OCI-LY1 (cell line): ENCODE data around the gene TNIP3.
A peak's percentile ranks its signal among the peaks of the same experiment; 100 is the strongest.

Experiments
- H2AFZ ChIP-seq: fragments of 200-600 bp; sonication (generic), shearing (Covaris generic); 2 replicates; pipeline ENCODE4 v1.6.0; 2014; ENCODE audit warnings: antibody characterized with exemption, mild to moderate bottlenecking, low read length
- H3F3A ChIP-seq: fragments of 200-600 bp; sonication (generic), shearing (Covaris generic); 2 replicates; pipeline ENCODE4 v1.6.0; 2014; ENCODE audit warnings: mild to moderate bottlenecking, antibody characterized with exemption, low read length, moderate library complexity; ENCODE audit not compliant: insufficient read depth
- H3K27ac ChIP-seq: fragments of 200-600 bp; sonication (generic); 2 replicates; pipeline ENCODE4 v1.5.1; 2014; ENCODE audit warnings: low read length, mixed run types, mild to moderate bottlenecking, low read depth; ENCODE audit not compliant: poor library complexity, severe bottlenecking
- H3K27me3 ChIP-seq: fragments of 200-600 bp; sonication (generic); 2 replicates; pipeline ENCODE4 v1.6.0; 2014; ENCODE audit warnings: antibody characterized with exemption, mild to moderate bottlenecking, low read length, moderate library complexity; ENCODE audit not compliant: insufficient read depth
- H3K36me3 ChIP-seq: fragments of 200-600 bp; sonication (generic); 2 replicates; pipeline ENCODE4 v1.6.1; 2014; ENCODE audit warnings: mild to moderate bottlenecking, antibody characterized with exemption, low read length, moderate library complexity, mixed read lengths; ENCODE audit not compliant: insufficient read depth
- H3K4me1 ChIP-seq: fragments of 200-600 bp; sonication (generic); 2 replicates; pipeline ENCODE4 v1.5.1; 2014; ENCODE audit warnings: mild to moderate bottlenecking, low read length, moderate library complexity; ENCODE audit not compliant: insufficient read depth, severe bottlenecking
- H3K4me2 ChIP-seq: fragments of 200-600 bp; sonication (generic), shearing (Covaris generic); 2 replicates; pipeline ENCODE4 v1.6.1; 2014; ENCODE audit warnings: low read length
- H3K4me3 ChIP-seq: fragments of 200-600 bp; sonication (generic); 2 replicates; pipeline ENCODE4 v1.5.1; 2014; ENCODE audit warnings: low read length, low read depth, mild to moderate bottlenecking, mixed read lengths; ENCODE audit not compliant: poor library complexity, severe bottlenecking
- H3K79me2 ChIP-seq: fragments of 200-600 bp; shearing (Covaris generic); 2 replicates; pipeline ENCODE4 v1.6.1; 2016; ENCODE audit warnings: mixed run types, low read length, mixed read lengths; ENCODE audit not compliant: insufficient read depth
- H3K9ac ChIP-seq: fragments of 200-600 bp; sonication (generic), shearing (Covaris generic); 2 replicates; pipeline ENCODE4 v1.6.1; 2014; ENCODE audit warnings: mild to moderate bottlenecking, low read length, mixed read lengths
- H3K9me2 ChIP-seq: fragments of 200-600 bp; sonication (generic), shearing (Covaris generic); 2 replicates; pipeline ENCODE4 v1.6.1; 2014; ENCODE audit warnings: low read depth, mild to moderate bottlenecking, low read length, mixed read lengths
- H3K9me3 ChIP-seq: fragments of 200-600 bp; shearing (Covaris generic); 2 replicates; pipeline ENCODE4 v1.6.1; 2014; ENCODE audit warnings: low read length, mixed read lengths
- H4K20me1 ChIP-seq: fragments of 200-600 bp; sonication (generic), shearing (Covaris generic); 2 replicates; pipeline ENCODE4 v1.6.0; 2016; ENCODE audit warnings: mild to moderate bottlenecking, low read length; ENCODE audit not compliant: insufficient read depth
- CTCF ChIP-seq: fragments of 200-600 bp; sonication (generic), shearing (Covaris generic); IDR thresholded peaks from 2 replicates; pipeline ENCODE4 v1.5.1; 2017; ENCODE audit warnings: mild to moderate bottlenecking, antibody characterized with exemption, low read length, moderate library complexity, mixed read lengths
- EZH2 ChIP-seq: fragments of 200-600 bp; sonication (generic), shearing (Covaris generic); IDR thresholded peaks from 2 replicates; pipeline ENCODE4 v1.8.0; 2017; ENCODE audit warnings: borderline replicate concordance, mixed run types, mild to moderate bottlenecking, antibody characterized with exemption, low read length, moderate library complexity, mixed read lengths

TNIP3 gene

GRCh38 chr4:121112530-121112929 is 51.6 kb downstream of the TNIP3 start:
- H3K4me1 ChIP-seq, result no peaks in the 10 kb centered on the region
- H3K9me3 ChIP-seq, result no peaks in the 10 kb centered on the region
- H3K36me3 ChIP-seq, result no peaks in the 10 kb centered on the region
- no peaks in the 10 kb centered on the region for H3K79me2 ChIP-seq
- TF ChIP-seq EZH2 (no peak), CTCF (peak; percentile 44)
- H3K4me2 ChIP-seq, result no peak overlapping the region
- no peak overlapping the region for H3K9ac ChIP-seq
- no peaks in the 10 kb centered on the region for H3K9me2 ChIP-seq
- no peak overlapping the region for H3K4me3 ChIP-seq
- H3K27me3 ChIP-seq, result no peaks in the 10 kb centered on the region
- H4K20me1 ChIP-seq, result no peaks in the 10 kb centered on the region
- H2AFZ ChIP-seq, result no peak overlapping the region
- no peaks in the 10 kb centered on the region for H3F3A ChIP-seq
- H3K27ac ChIP-seq, result no peak overlapping the region

DNA sequence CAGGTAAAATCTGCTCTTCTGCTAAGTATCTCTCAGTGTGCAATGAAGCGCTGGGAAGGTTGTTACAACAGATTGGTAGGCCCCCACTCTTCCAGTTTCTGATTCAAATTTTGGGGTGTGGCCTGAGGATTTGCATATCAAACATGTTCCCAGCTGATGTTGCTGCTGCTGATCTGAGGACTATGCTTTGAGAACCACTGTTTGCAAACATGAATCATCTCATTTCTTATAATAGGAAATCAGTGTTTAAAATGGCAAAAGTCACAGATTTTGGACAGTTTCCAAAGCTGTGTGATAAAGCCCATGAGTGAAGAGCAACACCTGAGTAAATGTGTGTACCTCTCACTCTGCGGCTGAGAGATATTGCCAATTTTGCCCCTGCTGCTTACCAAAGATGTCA is 55.6 kb downstream of the TNIP3 start:
- H3K4me2 ChIP-seq, result no peak overlapping the region
- H3K9me2 ChIP-seq, result no peaks in the 10 kb centered on the region
- no peaks in the 10 kb centered on the region for H3K27me3 ChIP-seq
- H3K27ac ChIP-seq, result no peak overlapping the region
- H3F3A ChIP-seq, result no peaks in the 10 kb centered on the region
- H3K9ac ChIP-seq, result no peak overlapping the region
- H2AFZ ChIP-seq, result no peak overlapping the region
- H3K36me3 ChIP-seq, result no peaks in the 10 kb centered on the region
- H3K4me3 ChIP-seq, result no peak overlapping the region
- no peaks in the 10 kb centered on the region for H3K79me2 ChIP-seq
- H3K4me1 ChIP-seq, result no peaks in the 10 kb centered on the region
- TF ChIP-seq CTCF (no peak), EZH2 (no peak)
- H3K9me3 ChIP-seq, result no peaks in the 10 kb centered on the region
- no peaks in the 10 kb centered on the region for H4K20me1 ChIP-seq

GRCh38 chr4:121107507-121107906 is 56.6 kb downstream of the TNIP3 start:
- H3K9me2 ChIP-seq, result no peaks in the 10 kb centered on the region
- H3K27ac ChIP-seq, result no peak overlapping the region
- H2AFZ ChIP-seq, result no peak overlapping the region
- H3F3A ChIP-seq, result no peaks in the 10 kb centered on the region
- H3K36me3 ChIP-seq, result no peaks in the 10 kb centered on the region
- no peak overlapping the region for H3K9ac ChIP-seq
- no peaks in the 10 kb centered on the region for H4K20me1 ChIP-seq
- H3K4me2 ChIP-seq, result no peak overlapping the region
- no peaks in the 10 kb centered on the region for H3K4me1 ChIP-seq
- H3K79me2 ChIP-seq, result no peaks in the 10 kb centered on the region
- TF ChIP-seq CTCF (no peak), EZH2 (no peak)
- no peaks in the 10 kb centered on the region for H3K27me3 ChIP-seq
- H3K9me3 ChIP-seq, result no peaks in the 10 kb centered on the region
- no peak overlapping the region for H3K4me3 ChIP-seq
